ENCODE data around the gene KCNIP4. TPM values are rescaled to one million over a fixed set of nuclear protein-coding genes. Genes with fewer than 3 reads are reported as not detected.

The KCNIP4 gene
- total and polyA plus RNA-seq, 2 experiments from 2014 or later = 0.14 to 0.63 TPM

DNA sequence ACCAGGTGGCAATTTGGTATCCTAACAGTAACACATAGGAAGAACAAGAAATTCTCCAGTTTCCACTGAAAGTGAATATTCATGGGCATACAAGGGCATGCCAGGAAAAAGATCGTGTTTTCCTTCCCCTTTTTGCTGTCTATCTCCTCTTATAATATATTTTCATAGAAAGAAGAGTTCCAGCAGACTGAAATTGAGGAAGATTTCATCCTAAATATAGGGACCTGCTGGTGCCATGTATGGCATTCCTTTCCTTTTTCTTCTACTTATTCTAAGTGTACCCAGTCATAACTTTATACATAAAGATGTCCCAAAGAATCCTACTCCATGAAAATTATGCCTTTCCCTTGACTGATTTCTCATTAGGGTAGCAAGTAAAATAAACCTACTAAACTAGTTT lies 40.8 kb upstream of the KCNIP4 start:
- ATAC-seq (no peak), DNase-seq (ENCODE audit: low spot score) (no peak)
- Mint-ChIP-seq H3K4me1 (no peaks in the 10 kb centered on the region), H3K27me3 (ENCODE audit: insufficient read depth, low read depth, poor library complexity) (no peaks in the 10 kb centered on the region), H3K4me3 (no peak overlapping the region), H3K36me3 (ENCODE audit: low read depth) (no peaks in the 10 kb centered on the region), H3K9me3 (0 out of 3 replicates have a peak, but pooled peaks cover 3% of the 10 kb centered on the region), H3K27ac (no peak overlapping the region)
- no peak for TF ChIP-seq ETS1 (IDR thresholded peaks at IDR 0.05)
- TF ChIP-seq POLR2AphosphoS5 (IDR thresholded peaks at IDR 0.05; ENCODE audit: low read depth) = no peak
- TF ChIP-seq, protein P1, sequence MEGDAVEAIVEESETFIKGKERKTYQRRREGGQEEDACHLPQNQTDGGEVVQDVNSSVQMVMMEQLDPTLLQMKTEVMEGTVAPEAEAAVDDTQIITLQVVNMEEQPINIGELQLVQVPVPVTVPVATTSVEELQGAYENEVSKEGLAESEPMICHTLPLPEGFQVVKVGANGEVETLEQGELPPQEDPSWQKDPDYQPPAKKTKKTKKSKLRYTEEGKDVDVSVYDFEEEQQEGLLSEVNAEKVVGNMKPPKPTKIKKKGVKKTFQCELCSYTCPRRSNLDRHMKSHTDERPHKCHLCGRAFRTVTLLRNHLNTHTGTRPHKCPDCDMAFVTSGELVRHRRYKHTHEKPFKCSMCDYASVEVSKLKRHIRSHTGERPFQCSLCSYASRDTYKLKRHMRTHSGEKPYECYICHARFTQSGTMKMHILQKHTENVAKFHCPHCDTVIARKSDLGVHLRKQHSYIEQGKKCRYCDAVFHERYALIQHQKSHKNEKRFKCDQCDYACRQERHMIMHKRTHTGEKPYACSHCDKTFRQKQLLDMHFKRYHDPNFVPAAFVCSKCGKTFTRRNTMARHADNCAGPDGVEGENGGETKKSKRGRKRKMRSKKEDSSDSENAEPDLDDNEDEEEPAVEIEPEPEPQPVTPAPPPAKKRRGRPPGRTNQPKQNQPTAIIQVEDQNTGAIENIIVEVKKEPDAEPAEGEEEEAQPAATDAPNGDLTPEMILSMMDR (conservative IDR thresholded peaks at IDR 0.05; ENCODE audit: low read depth in 2 of 2) = no peak
- no peak for TF ChIP-seq JUNB (IDR thresholded peaks at IDR 0.05; ENCODE audit: unreplicated experiment)
- TF ChIP-seq CREB1 (CRISPR knock-in tag; IDR thresholded peaks at IDR 0.05; ENCODE audit: low read depth) = no peak
- TF ChIP-seq ZNF331 (CRISPR knock-in tag; IDR thresholded peaks at IDR 0.05; ENCODE audit: low read depth) = no peak
- TF ChIP-seq ZNF114 (CRISPR knock-in tag; IDR thresholded peaks at IDR 0.05) = no peak
- no peak for TF ChIP-seq ZNF462 (CRISPR knock-in tag; IDR thresholded peaks at IDR 0.05)
- TF ChIP-seq REST (IDR thresholded peaks at IDR 0.05; ENCODE audit: unreplicated experiment) = no peak
- no peak for TF ChIP-seq EZH2phosphoT487 (IDR thresholded peaks at IDR 0.05; ENCODE audit: unreplicated experiment)
- no peak for TF ChIP-seq EZH2 (IDR thresholded peaks at IDR 0.05; ENCODE audit: low read depth, unreplicated experiment)
- TF ChIP-seq STAT1 (IDR thresholded peaks at IDR 0.05; ENCODE audit: unreplicated experiment) = no peak
- TF ChIP-seq NANOG (IDR thresholded peaks at IDR 0.05; ENCODE audit: borderline replicate concordance) = no peak
- H3K4me3 ChIP-seq = no peak overlapping the region
- H3K27ac ChIP-seq (ENCODE audit: low read depth) = no peak overlapping the region
- H3K27me3 ChIP-seq (ENCODE audit: insufficient read depth) = no peaks in the 10 kb centered on the region
- H4K20me1 ChIP-seq (replicated peaks; ENCODE audit: insufficient read depth) = no peaks in the 10 kb centered on the region
- H3K9me2 ChIP-seq (ENCODE audit: insufficient read depth) = no peaks in the 10 kb centered on the region
- H3K36me3 ChIP-seq (ENCODE audit: insufficient read depth) = no peaks in the 10 kb centered on the region
- H3K79me2 ChIP-seq (replicated peaks; ENCODE audit: insufficient read depth) = no peaks in the 10 kb centered on the region
- no peaks in the 10 kb centered on the region for H3K4me1 ChIP-seq (ENCODE audit: insufficient read depth)
- no peak overlapping the region for H2AFZ ChIP-seq
- no peak overlapping the region for H3K4me2 ChIP-seq
- H3F3A ChIP-seq (replicated peaks; ENCODE audit: low read depth) = no peaks in the 10 kb centered on the region
